CD8-positive, alpha-beta memory T cell (primary cell): Measurements from ENCODE around the gene APBB3. TPM values are rescaled to one million over a fixed set of nuclear protein-coding genes. Genes with fewer than 3 reads are reported as not detected.

Source experiments
- CTCF ChIA-PET: fragments of 350-600 bp; sonication (Branson Sonifier 250); formaldehyde crosslinking; loops from one replicate; lab custom pipeline; 2021; ENCODE audit warnings: antibody characterized with exemption; lab: Charles Lee
- POLR2A ChIA-PET: fragments of 350-600 bp; sonication (Branson Sonifier 250); formaldehyde crosslinking; loops from one replicate; lab custom pipeline; 2021; ENCODE audit warnings: antibody characterized with exemption; lab: Charles Lee
- DNase-seq, 5 donors: peaks; one replicate each; pipeline versions ENCODE4 v3.0.0 to v3.0.0-alpha.2; 2020 to 2022; ENCODE audit warnings: mixed read lengths in 1 of 5
- H3K27ac ChIP-seq: one replicate; pipeline ENCODE4 v1.7.0; 2013; ENCODE audit warnings: low read depth, mild to moderate bottlenecking, low read length, moderate library complexity
- H3K27me3 ChIP-seq: 2 replicates; pipeline ENCODE4 v1.7.0; 2013; ENCODE audit warnings: low read length, mild to moderate bottlenecking; ENCODE audit not compliant: insufficient read depth, poor library complexity, severe bottlenecking
- H3K36me3 ChIP-seq: 2 replicates; pipeline ENCODE4 v1.7.0; 2013; ENCODE audit warnings: mild to moderate bottlenecking, low read length, moderate library complexity; ENCODE audit not compliant: insufficient read depth
- H3K4me1 ChIP-seq: 2 replicates; pipeline ENCODE4 v1.7.0; 2013; ENCODE audit warnings: mild to moderate bottlenecking, low read length, moderate library complexity; ENCODE audit not compliant: insufficient read depth
- H3K4me3 ChIP-seq: 2 replicates; pipeline ENCODE4 v1.7.0; 2013; ENCODE audit warnings: mild to moderate bottlenecking, low read length
- H3K9me3 ChIP-seq: 2 replicates; pipeline ENCODE4 v1.7.0; 2013; ENCODE audit warnings: mild to moderate bottlenecking, low read length
- H3K27ac Mint-ChIP-seq, 8 donors: one replicate each; pipeline ENCODE4 v1.8.0; 2020 to 2021; ENCODE audit warnings: mixed read lengths in 8 of 8, mild to moderate bottlenecking in 6 of 8, inconsistent platforms in 3 of 8, moderate library complexity in 3 of 8
- H3K27me3 Mint-ChIP-seq, 2 donors: one replicate each; pipeline ENCODE4 v1.8.0; 2020 to 2021; ENCODE audit warnings: mixed read lengths in 2 of 2, mild to moderate bottlenecking in 1 of 2, moderate library complexity in 1 of 2
- H3K36me3 Mint-ChIP-seq, 3 donors: one replicate each; pipeline ENCODE4 v1.8.0; 2020 to 2021; ENCODE audit warnings: mixed read lengths in 3 of 3, inconsistent platforms in 1 of 3, mild to moderate bottlenecking in 1 of 3
- H3K4me1 Mint-ChIP-seq, 3 donors: one replicate each; pipeline ENCODE4 v1.8.0; 2020 to 2021; ENCODE audit warnings: mixed read lengths in 3 of 3, inconsistent platforms in 1 of 3, mild to moderate bottlenecking in 1 of 3
- H3K4me3 Mint-ChIP-seq, 7 donors: one replicate each; pipeline ENCODE4 v1.8.0; 2020 to 2021; ENCODE audit warnings: mixed read lengths in 7 of 7, mild to moderate bottlenecking in 6 of 7, moderate library complexity in 4 of 7, inconsistent platforms in 2 of 7
- H3K9me3 Mint-ChIP-seq, 5 donors: one replicate each; pipeline ENCODE4 v1.8.0; 2020 to 2022; ENCODE audit warnings: mixed read lengths in 5 of 5, mild to moderate bottlenecking in 3 of 5, moderate library complexity in 2 of 5, inconsistent platforms in 1 of 5
- polyA plus RNA-seq: library from polyadenylated mRNA; unstranded; fragments of 300-500 nt; fragmentation: Illumina TruSeq; gene quantifications from one replicate; pipeline ENCODE4 v1.2.3, GENCODE V29; 2021
- total RNA-seq, 2 experiments: library from RNA; stranded (reverse); gene quantifications; one replicate each; pipeline ENCODE4 v1.2.3, GENCODE V29; 2021

The APBB3 gene
- total and polyA plus RNA-seq, 3 experiments from 2014 or later, result 3.5 to 17.0 (median 14.1) TPM

- Histone ChIP-seq H3K27me3 (no peaks in the 10 kb centered on the region), H3K4me1 (peaks cover 32% of the 10 kb centered on the region), H3K27ac (peak overlapping the region; percentile 66), H3K9me3 (no peaks in the 10 kb centered on the region), H3K36me3 (peaks cover 10% of the 10 kb centered on the region), H3K4me3 (peak overlapping the region; percentile 70)
- no peak for DNase-seq
- Mint-ChIP-seq H3K4me1 (peaks cover 21 to 38% (median 33%) of the 10 kb centered on the region in 3 donors), H3K4me3 (peak overlapping the region; percentile 80 to 88 (median 84)), H3K9me3 (no peaks in the 10 kb centered on the region), H3K27ac (peak overlapping the region; percentile 87 to 95 (median 94)), H3K27me3 (no peaks in the 10 kb centered on the region), H3K36me3 (peaks cover 0 to 58% (median 15%) of the 10 kb centered on the region in 3 donors)
- CTCF ChIA-PET, result interaction anchor here (1.0 to 3.6 kb wide), 20 partner anchors 9 to 173 kb away, joined by 3 to 34 read pairs (median 6); partner anchors contain the start of genes ANKHD1, CD14, HARS1 and HARS2
- POLR2A ChIA-PET, result interaction anchor here (0.5 to 3.1 kb wide), 8 partner anchors 10 to 145 kb away, joined by 3 to 29 read pairs (median 9); partner anchors contain the start of genes ANKHD1, APBB3, CD14 and IK
These were observed 17.4 kb downstream of the APBB3 start for GRCh38 chr5:140546851-140547507.

GRCh38 chr5:140545606-140546005, 18.8 kb downstream of the APBB3 start:
- peaks cover 0 to 57% (median 16%) of the 10 kb centered on the region in 3 donors for H3K36me3 Mint-ChIP-seq
- H3K4me1 Mint-ChIP-seq, result peaks cover 21 to 34% (median 33%) of the 10 kb centered on the region in 3 donors
- ChIA-PET POLR2A (no interaction called here), CTCF (interaction anchor here (1.5 kb wide), 1 partner anchor 102 kb away, joined by 3 read pairs; the partner anchor contains the start of genes IK and NDUFA2)
- Histone ChIP-seq H3K4me1 (peaks cover 32% of the 10 kb centered on the region), H3K9me3 (no peaks in the 10 kb centered on the region), H3K27ac (no peak overlapping the region), H3K27me3 (no peaks in the 10 kb centered on the region), H3K4me3 (no peak overlapping the region), H3K36me3 (peaks cover 12% of the 10 kb centered on the region)
- peak overlapping the region in 1 of 7 donors; percentile 60 for H3K4me3 Mint-ChIP-seq
- H3K27ac Mint-ChIP-seq, result peak overlapping the region in 6 of 8 donors; percentile 27 to 95 (median 92)
- no peak for DNase-seq
- H3K9me3 Mint-ChIP-seq, result no peaks in the 10 kb centered on the region
- no peaks in the 10 kb centered on the region for H3K27me3 Mint-ChIP-seq

- Mint-ChIP-seq H3K27me3 (no peaks in the 10 kb centered on the region), H3K9me3 (no peaks in the 10 kb centered on the region), H3K36me3 (peaks cover 0 to 57% (median 17%) of the 10 kb centered on the region in 3 donors), H3K4me1 (peaks cover 21 to 33% (median 30%) of the 10 kb centered on the region in 3 donors), H3K27ac (peak overlapping the region in 3 of 8 donors; percentile 15 to 95 (median 45)), H3K4me3 (no peak overlapping the region)
- H3K4me1 ChIP-seq, result peaks cover 30% of the 10 kb centered on the region
- H3K27me3 ChIP-seq, result no peaks in the 10 kb centered on the region
- H3K27ac ChIP-seq, result no peak overlapping the region
- ChIA-PET CTCF (interaction anchor here (1.5 kb wide), 1 partner anchor 102 kb away, joined by 3 read pairs; the partner anchor contains the start of genes IK and NDUFA2), POLR2A (no interaction called here)
- DNase-seq, result no peak
- H3K36me3 ChIP-seq, result peaks cover 13% of the 10 kb centered on the region
- H3K4me3 ChIP-seq, result no peak overlapping the region
- H3K9me3 ChIP-seq, result no peaks in the 10 kb centered on the region
These were observed 19.4 kb downstream of the APBB3 start for GRCh38 chr5:140544986-140545385.

GRCh38 chr5:140542972-140543371, 21.4 kb downstream of the APBB3 start:
- CTCF ChIA-PET, result no interaction called here
- POLR2A ChIA-PET, result no interaction called here
- H3K9me3 ChIP-seq, result no peaks in the 10 kb centered on the region
- H3K27me3 ChIP-seq, result no peaks in the 10 kb centered on the region
- no peak overlapping the region for H3K4me3 ChIP-seq
- no peaks in the 10 kb centered on the region for H3K27me3 Mint-ChIP-seq
- peaks cover 7 to 14% (median 10%) of the 10 kb centered on the region in 3 donors for H3K4me1 Mint-ChIP-seq
- H3K36me3 ChIP-seq, result peaks cover 31% of the 10 kb centered on the region
- peaks cover 0 to 62% (median 22%) of the 10 kb centered on the region in 3 donors for H3K36me3 Mint-ChIP-seq
- no peaks in the 10 kb centered on the region for H3K9me3 Mint-ChIP-seq
- H3K27ac Mint-ChIP-seq, result peak overlapping the region in 2 of 8 donors; percentile 11 to 19
- H3K27ac ChIP-seq, result no peak overlapping the region
- no peak overlapping the region for H3K4me3 Mint-ChIP-seq
- no peak for DNase-seq
- H3K4me1 ChIP-seq, result peaks cover 10% of the 10 kb centered on the region

GRCh38 chr5:140540227-140540626, 24.2 kb downstream of the APBB3 start:
- no peak overlapping the region for H3K4me3 ChIP-seq
- no peak for DNase-seq
- H3K27me3 Mint-ChIP-seq, result no peaks in the 10 kb centered on the region
- CTCF ChIA-PET, result interaction anchor here (0.7 kb wide), 1 partner anchor 19 kb away, joined by 3 read pairs; no protein-coding TSS in a partner anchor
- H3K27ac Mint-ChIP-seq, result peak overlapping the region in 4 of 8 donors; percentile 3 to 71 (median 48)
- H3K9me3 ChIP-seq, result no peaks in the 10 kb centered on the region
- no peak overlapping the region for H3K4me3 Mint-ChIP-seq
- no peak overlapping the region for H3K27ac ChIP-seq
- H3K36me3 ChIP-seq, result peaks cover 36% of the 10 kb centered on the region
- POLR2A ChIA-PET, result interaction anchor here (0.5 kb wide), 1 partner anchor 17 kb away, joined by 5 read pairs; no protein-coding TSS in a partner anchor
- no peaks in the 10 kb centered on the region for H3K4me1 ChIP-seq
- peaks cover 0 to 1% (median 0%) of the 10 kb centered on the region in 3 donors for H3K4me1 Mint-ChIP-seq
- peaks cover 0 to 87% (median 24%) of the 10 kb centered on the region in 3 donors for H3K36me3 Mint-ChIP-seq
- no peaks in the 10 kb centered on the region for H3K27me3 ChIP-seq
- no peaks in the 10 kb centered on the region for H3K9me3 Mint-ChIP-seq

GRCh38 chr5:140524003-140524402, 40.4 kb downstream of the APBB3 start:
- Mint-ChIP-seq H3K27me3 (no peaks in the 10 kb centered on the region), H3K4me3 (no peak overlapping the region), H3K4me1 (peaks cover 0 to 3% (median 0%) of the 10 kb centered on the region in 3 donors), H3K27ac (peak overlapping the region in 3 of 8 donors; percentile 7 to 89 (median 26)), H3K36me3 (peaks cover 9 to 59% (median 17%) of the 10 kb centered on the region in 3 donors), H3K9me3 (peaks cover 0 to 2% (median 0%) of the 10 kb centered on the region in 5 donors)
- Histone ChIP-seq H3K4me1 (no peaks in the 10 kb centered on the region), H3K4me3 (no peak overlapping the region), H3K27me3 (no peaks in the 10 kb centered on the region), H3K9me3 (no peaks in the 10 kb centered on the region), H3K36me3 (peaks cover 13% of the 10 kb centered on the region), H3K27ac (no peak overlapping the region)
- no peak for DNase-seq
- ChIA-PET POLR2A (no interaction called here), CTCF (no interaction called here)

GRCh38 chr5:140513124-140513523, 51.3 kb downstream of the APBB3 start:
- CTCF ChIA-PET, result interaction anchor here (1.1 kb wide), 1 partner anchor 126 kb away, joined by 3 read pairs; the partner anchor contains the start of gene TMCO6
- H3K36me3 ChIP-seq, result peaks cover 46% of the 10 kb centered on the region
- H3K4me3 Mint-ChIP-seq, result no peak overlapping the region

GRCh38 chr5:140509898-140510297, 54.5 kb downstream of the APBB3 start:
- no peaks in the 10 kb centered on the region for H3K9me3 ChIP-seq
- DNase-seq, result no peak
- H3K36me3 ChIP-seq, result peaks cover 63% of the 10 kb centered on the region
- no peak overlapping the region for H3K4me3 ChIP-seq
- H3K4me1 ChIP-seq, result no peaks in the 10 kb centered on the region
- H3K27me3 ChIP-seq, result no peaks in the 10 kb centered on the region
- ChIA-PET POLR2A (no interaction called here), CTCF (interaction anchor here (0.9 kb wide), 1 partner anchor 210 kb away, joined by 3 read pairs; no protein-coding TSS in a partner anchor)
- H3K27ac ChIP-seq, result no peak overlapping the region
- Mint-ChIP-seq H3K4me1 (no peaks in the 10 kb centered on the region), H3K4me3 (no peak overlapping the region), H3K27me3 (no peaks in the 10 kb centered on the region), H3K27ac (no peak overlapping the region), H3K36me3 (peaks cover 6 to 82% (median 15%) of the 10 kb centered on the region in 3 donors), H3K9me3 (no peaks in the 10 kb centered on the region)

More at GRCh38 chr5:140513124-140513523, 51.3 kb downstream of the APBB3 start:
- Histone ChIP-seq H3K27me3 (no peaks in the 10 kb centered on the region), H3K9me3 (no peaks in the 10 kb centered on the region), H3K4me3 (no peak overlapping the region), H3K4me1 (no peaks in the 10 kb centered on the region), H3K27ac (no peak overlapping the region)
- H3K27ac Mint-ChIP-seq, result no peak overlapping the region
- DNase-seq, result no peak
- POLR2A ChIA-PET, result no interaction called here
- H3K27me3 Mint-ChIP-seq, result no peaks in the 10 kb centered on the region
- H3K9me3 Mint-ChIP-seq, result no peaks in the 10 kb centered on the region
- peaks cover 11 to 70% (median 16%) of the 10 kb centered on the region in 3 donors for H3K36me3 Mint-ChIP-seq
- H3K4me1 Mint-ChIP-seq, result no peaks in the 10 kb centered on the region
